ENCODE results near the gene EPHX1.

- TF ChIP-seq CTCF (IDR thresholded peaks at IDR 0.05; ENCODE audit: low read depth, low read length, missing input control), result no peak
- no peak for TF ChIP-seq SP1 (IDR thresholded peaks at IDR 0.05)
- TF ChIP-seq RAD21 (IDR thresholded peaks at IDR 0.05), result no peak
- TF ChIP-seq GABPA (IDR thresholded peaks at IDR 0.05 in 1 of 2, conservative IDR thresholded peaks at IDR 0.05 in 1 of 2), result no peak
- TF ChIP-seq, protein P1, sequence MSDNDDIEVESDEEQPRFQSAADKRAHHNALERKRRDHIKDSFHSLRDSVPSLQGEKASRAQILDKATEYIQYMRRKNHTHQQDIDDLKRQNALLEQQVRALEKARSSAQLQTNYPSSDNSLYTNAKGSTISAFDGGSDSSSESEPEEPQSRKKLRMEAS (IDR thresholded peaks at IDR 0.05), result no peak
- no peak for TF ChIP-seq FOXA1 (IDR thresholded peaks at IDR 0.05)
- no peak for TF ChIP-seq JUND (IDR thresholded peaks at IDR 0.05)
- no peak for TF ChIP-seq EGR1 (IDR thresholded peaks at IDR 0.05; ENCODE audit: low read depth in 2 of 2)
- TF ChIP-seq, protein P2, sequence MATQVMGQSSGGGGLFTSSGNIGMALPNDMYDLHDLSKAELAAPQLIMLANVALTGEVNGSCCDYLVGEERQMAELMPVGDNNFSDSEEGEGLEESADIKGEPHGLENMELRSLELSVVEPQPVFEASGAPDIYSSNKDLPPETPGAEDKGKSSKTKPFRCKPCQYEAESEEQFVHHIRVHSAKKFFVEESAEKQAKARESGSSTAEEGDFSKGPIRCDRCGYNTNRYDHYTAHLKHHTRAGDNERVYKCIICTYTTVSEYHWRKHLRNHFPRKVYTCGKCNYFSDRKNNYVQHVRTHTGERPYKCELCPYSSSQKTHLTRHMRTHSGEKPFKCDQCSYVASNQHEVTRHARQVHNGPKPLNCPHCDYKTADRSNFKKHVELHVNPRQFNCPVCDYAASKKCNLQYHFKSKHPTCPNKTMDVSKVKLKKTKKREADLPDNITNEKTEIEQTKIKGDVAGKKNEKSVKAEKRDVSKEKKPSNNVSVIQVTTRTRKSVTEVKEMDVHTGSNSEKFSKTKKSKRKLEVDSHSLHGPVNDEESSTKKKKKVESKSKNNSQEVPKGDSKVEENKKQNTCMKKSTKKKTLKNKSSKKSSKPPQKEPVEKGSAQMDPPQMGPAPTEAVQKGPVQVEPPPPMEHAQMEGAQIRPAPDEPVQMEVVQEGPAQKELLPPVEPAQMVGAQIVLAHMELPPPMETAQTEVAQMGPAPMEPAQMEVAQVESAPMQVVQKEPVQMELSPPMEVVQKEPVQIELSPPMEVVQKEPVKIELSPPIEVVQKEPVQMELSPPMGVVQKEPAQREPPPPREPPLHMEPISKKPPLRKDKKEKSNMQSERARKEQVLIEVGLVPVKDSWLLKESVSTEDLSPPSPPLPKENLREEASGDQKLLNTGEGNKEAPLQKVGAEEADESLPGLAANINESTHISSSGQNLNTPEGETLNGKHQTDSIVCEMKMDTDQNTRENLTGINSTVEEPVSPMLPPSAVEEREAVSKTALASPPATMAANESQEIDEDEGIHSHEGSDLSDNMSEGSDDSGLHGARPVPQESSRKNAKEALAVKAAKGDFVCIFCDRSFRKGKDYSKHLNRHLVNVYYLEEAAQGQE (IDR thresholded peaks at IDR 0.05), result no peak
- no peak for TF ChIP-seq TAF1 (conservative IDR thresholded peaks at IDR 0.05)
- TF ChIP-seq, protein P3, sequence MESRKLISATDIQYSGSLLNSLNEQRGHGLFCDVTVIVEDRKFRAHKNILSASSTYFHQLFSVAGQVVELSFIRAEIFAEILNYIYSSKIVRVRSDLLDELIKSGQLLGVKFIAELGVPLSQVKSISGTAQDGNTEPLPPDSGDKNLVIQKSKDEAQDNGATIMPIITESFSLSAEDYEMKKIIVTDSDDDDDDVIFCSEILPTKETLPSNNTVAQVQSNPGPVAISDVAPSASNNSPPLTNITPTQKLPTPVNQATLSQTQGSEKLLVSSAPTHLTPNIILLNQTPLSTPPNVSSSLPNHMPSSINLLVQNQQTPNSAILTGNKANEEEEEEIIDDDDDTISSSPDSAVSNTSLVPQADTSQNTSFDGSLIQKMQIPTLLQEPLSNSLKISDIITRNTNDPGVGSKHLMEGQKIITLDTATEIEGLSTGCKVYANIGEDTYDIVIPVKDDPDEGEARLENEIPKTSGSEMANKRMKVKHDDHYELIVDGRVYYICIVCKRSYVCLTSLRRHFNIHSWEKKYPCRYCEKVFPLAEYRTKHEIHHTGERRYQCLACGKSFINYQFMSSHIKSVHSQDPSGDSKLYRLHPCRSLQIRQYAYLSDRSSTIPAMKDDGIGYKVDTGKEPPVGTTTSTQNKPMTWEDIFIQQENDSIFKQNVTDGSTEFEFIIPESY (IDR thresholded peaks at IDR 0.05), result no peak
These were observed 47.9 kb upstream of the EPHX1 start for GRCh38 chr1:225762002-225762441.

Measured in liver (tissue), 3 donors.